ENCODE data around the gene IRS2.

Gene IRS2

GRCh38 chr13:109779876-109780510, 6.4 kb downstream of the IRS2 start:
- no peak for DNase-seq (ENCODE audit: low read depth)

- no peak for DNase-seq (ENCODE audit: low read depth)
Observed at GRCh38 chr13:109779074-109779473, 7.3 kb downstream of the IRS2 start.

- no peak for DNase-seq (ENCODE audit: low read depth)
Observed at GRCh38 chr13:109778102-109778542, 8.3 kb downstream of the IRS2 start.

- no peak for DNase-seq (ENCODE audit: low read depth)
Observed at GRCh38 chr13:109776575-109776974, 9.8 kb downstream of the IRS2 start.

GRCh38 chr13:109773786-109774185, 12.6 kb downstream of the IRS2 start:
- no peak for DNase-seq (ENCODE audit: low read depth)

GRCh38 chr13:109773276-109773675, 13.1 kb downstream of the IRS2 start:
- DNase-seq (ENCODE audit: low read depth) = no peak

- DNase-seq (ENCODE audit: low read depth) = no peak
Observed at GRCh38 chr13:109771926-109772325, 14.5 kb downstream of the IRS2 start.

- DNase-seq (ENCODE audit: low read depth) = no peak
Observed at GRCh38 chr13:109770436-109770835, 15.9 kb downstream of the IRS2 start.

- DNase-seq (ENCODE audit: low read depth) = no peak
Observed at GRCh38 chr13:109769921-109770320, 16.5 kb downstream of the IRS2 start.

GRCh38 chr13:109769275-109769674, 17.1 kb downstream of the IRS2 start:
- no peak for DNase-seq (ENCODE audit: low read depth)

GRCh38 chr13:109768616-109769015, 17.8 kb downstream of the IRS2 start:
- DNase-seq (ENCODE audit: low read depth) = no peak

GRCh38 chr13:109768176-109768575, 18.2 kb downstream of the IRS2 start:
- DNase-seq (ENCODE audit: low read depth) = no peak

GRCh38 chr13:109767023-109767422, 19.4 kb downstream of the IRS2 start:
- no peak for DNase-seq (ENCODE audit: low read depth)

GRCh38 chr13:109764470-109765291, 21.7 kb downstream of the IRS2 start:
- no peak for DNase-seq (ENCODE audit: low read depth)

- DNase-seq (ENCODE audit: low read depth) = no peak
Observed at GRCh38 chr13:109764045-109764444, 22.3 kb downstream of the IRS2 start.

- DNase-seq (ENCODE audit: low read depth) = no peak
Observed at GRCh38 chr13:109762791-109763190, 23.6 kb downstream of the IRS2 start.

- no peak for DNase-seq (ENCODE audit: low read depth)
Observed at GRCh38 chr13:109761695-109762094, 24.7 kb downstream of the IRS2 start.

GRCh38 chr13:109760951-109761350, 25.4 kb downstream of the IRS2 start:
- no peak for DNase-seq (ENCODE audit: low read depth)

- DNase-seq (ENCODE audit: low read depth) = no peak
Observed at GRCh38 chr13:109760402-109760801, 26.0 kb downstream of the IRS2 start.

GRCh38 chr13:109759609-109760008, 26.8 kb downstream of the IRS2 start:
- DNase-seq (ENCODE audit: low read depth) = no peak

- no peak for DNase-seq (ENCODE audit: low read depth)
Observed at GRCh38 chr13:109758937-109759480, 27.4 kb downstream of the IRS2 start.

- DNase-seq (ENCODE audit: low read depth) = no peak
Observed at GRCh38 chr13:109756778-109757177, 29.6 kb downstream of the IRS2 start.

- no peak for DNase-seq (ENCODE audit: low read depth)
Observed at GRCh38 chr13:109755997-109756396, 30.4 kb downstream of the IRS2 start.
